AG04450 (cell line): ENCODE results near the gene SMIM45.

Source experiments
- CTCF ChIA-PET: fragments of 300-600, 350-600 bp; formaldehyde crosslinking; extraction: SDS; loops from one replicate; lab custom pipeline; 2022; ENCODE audit warnings: antibody characterized with exemption, inconsistent platforms; lab: Charles Lee
- POLR2A ChIA-PET: fragments of 350-600 bp; formaldehyde crosslinking; extraction: SDS; loops from one replicate; lab custom pipeline; 2021; ENCODE audit warnings: antibody characterized with exemption, inconsistent platforms; lab: Yijun Ruan, JAX
- DNase-seq: peaks from one replicate; pipeline ENCODE4 v3.0.0-alpha.2; 2011; ENCODE audit warnings: low read depth, low spot score
- H3K27ac ChIP-seq: one replicate; pipeline ENCODE4 v1.5.1; 2012; ENCODE audit warnings: low read depth, low read length, control low read depth
- H3K27me3 ChIP-seq: one replicate; pipeline ENCODE4 v1.6.0; 2012; ENCODE audit warnings: low read length; ENCODE audit not compliant: control insufficient read depth, insufficient read depth
- H3K4me3 ChIP-seq: 2 replicates; pipeline ENCODE4 v1.5.1; 2011; ENCODE audit warnings: mild to moderate bottlenecking, low read depth, low read length, control low read depth
- H3K9me3 ChIP-seq: 2 replicates; pipeline ENCODE4 v1.5.1; 2012; ENCODE audit warnings: low read length; ENCODE audit not compliant: control insufficient read depth, insufficient read depth
- TF ChIP-seq, protein P1 (sequence below): IDR thresholded peaks from 2 replicates; pipeline ENCODE4 v1.5.1; 2011; ENCODE audit warnings: low read depth, low read length, control low read depth, inconsistent platforms

SMIM45 gene

DNA sequence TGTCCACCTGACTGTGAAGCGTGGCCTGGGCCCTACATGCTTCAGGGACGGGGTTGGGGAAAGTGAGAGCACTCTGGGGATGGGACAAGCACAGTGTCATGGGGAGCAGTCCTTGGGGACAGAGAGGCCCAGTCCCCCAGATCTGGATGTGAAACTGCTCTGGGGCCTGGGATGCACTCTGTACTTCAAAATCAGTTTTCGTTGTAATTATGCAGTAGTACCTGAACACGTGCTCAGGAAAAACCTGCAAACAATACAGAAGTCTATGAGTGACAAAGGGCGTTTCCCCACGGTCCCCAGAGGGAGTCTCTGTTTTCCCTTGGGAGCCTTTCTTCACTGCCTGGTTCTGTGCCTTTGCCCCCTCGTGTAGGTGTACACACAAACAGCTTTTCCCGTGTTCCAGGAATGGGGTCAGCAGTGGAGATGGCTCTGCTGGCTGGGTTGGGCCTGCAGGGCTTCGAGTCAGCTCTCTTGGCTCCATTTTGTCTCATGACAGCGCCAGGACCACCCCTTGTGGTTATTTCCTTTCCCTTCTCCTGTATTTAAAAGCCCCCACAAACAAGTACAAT is 20.2 kb upstream of the SMIM45 start:
- no peak for DNase-seq
- TF ChIP-seq, protein P1, sequence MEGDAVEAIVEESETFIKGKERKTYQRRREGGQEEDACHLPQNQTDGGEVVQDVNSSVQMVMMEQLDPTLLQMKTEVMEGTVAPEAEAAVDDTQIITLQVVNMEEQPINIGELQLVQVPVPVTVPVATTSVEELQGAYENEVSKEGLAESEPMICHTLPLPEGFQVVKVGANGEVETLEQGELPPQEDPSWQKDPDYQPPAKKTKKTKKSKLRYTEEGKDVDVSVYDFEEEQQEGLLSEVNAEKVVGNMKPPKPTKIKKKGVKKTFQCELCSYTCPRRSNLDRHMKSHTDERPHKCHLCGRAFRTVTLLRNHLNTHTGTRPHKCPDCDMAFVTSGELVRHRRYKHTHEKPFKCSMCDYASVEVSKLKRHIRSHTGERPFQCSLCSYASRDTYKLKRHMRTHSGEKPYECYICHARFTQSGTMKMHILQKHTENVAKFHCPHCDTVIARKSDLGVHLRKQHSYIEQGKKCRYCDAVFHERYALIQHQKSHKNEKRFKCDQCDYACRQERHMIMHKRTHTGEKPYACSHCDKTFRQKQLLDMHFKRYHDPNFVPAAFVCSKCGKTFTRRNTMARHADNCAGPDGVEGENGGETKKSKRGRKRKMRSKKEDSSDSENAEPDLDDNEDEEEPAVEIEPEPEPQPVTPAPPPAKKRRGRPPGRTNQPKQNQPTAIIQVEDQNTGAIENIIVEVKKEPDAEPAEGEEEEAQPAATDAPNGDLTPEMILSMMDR, result no peak
- POLR2A ChIA-PET, result no interaction called here
- Histone ChIP-seq H3K27ac (no peak overlapping the region), H3K9me3 (no peaks in the 10 kb centered on the region), H3K4me3 (no peak overlapping the region), H3K27me3 (no peaks in the 10 kb centered on the region)
- CTCF ChIA-PET, result interaction anchor here (0.6 to 1.8 kb wide), 2 partner anchors 9 to 235 kb away, joined by 3 to 6 read pairs; no protein-coding TSS in a partner anchor

DNA sequence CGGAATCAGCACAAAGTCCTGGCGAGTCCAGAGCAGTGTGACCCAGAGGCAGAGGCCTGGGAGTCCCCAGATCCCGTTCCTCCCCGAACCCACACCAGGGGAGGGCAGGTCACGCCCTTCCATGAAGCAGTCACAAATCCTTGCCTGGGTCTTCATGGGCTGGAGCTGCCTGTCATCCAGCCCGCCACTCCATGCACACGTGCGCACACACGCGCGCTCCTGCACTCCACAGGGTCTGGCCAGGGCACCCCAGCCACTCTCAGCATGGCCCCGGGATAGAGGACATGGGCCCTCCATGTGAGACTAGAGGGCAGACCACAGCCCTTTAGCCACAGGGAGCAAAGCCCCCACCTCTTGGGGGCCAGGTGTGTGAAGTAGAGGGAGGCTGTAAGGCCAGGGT is 19.6 kb upstream of the SMIM45 start:
- H3K4me3 ChIP-seq, result no peak overlapping the region
- no peaks in the 10 kb centered on the region for H3K9me3 ChIP-seq
- no peak overlapping the region for H3K27ac ChIP-seq
- DNase-seq, result no peak
- ChIA-PET CTCF (no interaction called here), POLR2A (no interaction called here)
- TF ChIP-seq, protein P1, result no peak
- H3K27me3 ChIP-seq, result no peaks in the 10 kb centered on the region

DNA sequence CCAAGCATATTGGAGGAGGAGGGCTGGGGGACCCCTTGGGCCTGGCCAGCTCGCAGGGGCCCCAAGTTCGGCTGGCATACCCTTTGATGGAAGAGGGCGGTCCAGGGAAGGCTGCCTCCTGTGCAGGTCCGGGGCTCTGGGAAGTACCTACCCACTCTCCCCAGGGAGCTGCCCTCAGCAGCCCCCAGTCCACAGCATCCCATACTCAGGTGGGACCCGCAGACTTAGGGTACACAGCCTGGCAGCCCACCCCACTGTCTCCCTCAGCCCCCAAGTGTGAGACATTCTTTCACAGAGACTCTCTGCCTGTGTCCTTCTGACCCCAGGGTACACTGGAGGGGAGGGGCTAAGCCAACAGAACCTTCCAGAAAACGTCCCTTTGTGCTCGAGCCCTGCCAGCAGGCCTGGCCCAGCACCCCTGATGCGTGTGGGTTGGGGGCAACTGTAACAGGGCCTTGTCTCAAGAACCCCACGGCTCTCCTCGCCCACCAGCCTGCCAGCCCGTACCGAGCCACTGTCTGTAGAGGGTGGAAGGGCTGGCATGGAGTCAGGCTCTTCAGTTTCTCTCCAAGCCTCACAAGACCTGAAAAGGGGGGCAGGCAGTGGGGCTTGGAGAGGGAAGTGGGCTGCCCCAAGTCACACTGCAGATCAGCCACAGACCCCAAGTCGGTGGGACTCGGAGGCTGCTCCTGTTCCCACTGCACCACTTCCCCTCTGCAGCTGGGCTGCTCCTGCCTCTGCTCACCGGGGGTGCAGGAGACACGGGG is 18.4 kb upstream of the SMIM45 start:
- TF ChIP-seq, protein P1, result no peak
- ChIA-PET CTCF (interaction anchor here (1.3 kb wide), 1 partner anchor 236 kb away, joined by 5 read pairs; no protein-coding TSS in a partner anchor), POLR2A (no interaction called here)
- no peak for DNase-seq
- H3K9me3 ChIP-seq, result no peaks in the 10 kb centered on the region; the same call in 1 of the 2 replicates
- no peak overlapping the region for H3K27ac ChIP-seq
- no peak overlapping the region for H3K4me3 ChIP-seq
- H3K27me3 ChIP-seq, result no peaks in the 10 kb centered on the region

DNA sequence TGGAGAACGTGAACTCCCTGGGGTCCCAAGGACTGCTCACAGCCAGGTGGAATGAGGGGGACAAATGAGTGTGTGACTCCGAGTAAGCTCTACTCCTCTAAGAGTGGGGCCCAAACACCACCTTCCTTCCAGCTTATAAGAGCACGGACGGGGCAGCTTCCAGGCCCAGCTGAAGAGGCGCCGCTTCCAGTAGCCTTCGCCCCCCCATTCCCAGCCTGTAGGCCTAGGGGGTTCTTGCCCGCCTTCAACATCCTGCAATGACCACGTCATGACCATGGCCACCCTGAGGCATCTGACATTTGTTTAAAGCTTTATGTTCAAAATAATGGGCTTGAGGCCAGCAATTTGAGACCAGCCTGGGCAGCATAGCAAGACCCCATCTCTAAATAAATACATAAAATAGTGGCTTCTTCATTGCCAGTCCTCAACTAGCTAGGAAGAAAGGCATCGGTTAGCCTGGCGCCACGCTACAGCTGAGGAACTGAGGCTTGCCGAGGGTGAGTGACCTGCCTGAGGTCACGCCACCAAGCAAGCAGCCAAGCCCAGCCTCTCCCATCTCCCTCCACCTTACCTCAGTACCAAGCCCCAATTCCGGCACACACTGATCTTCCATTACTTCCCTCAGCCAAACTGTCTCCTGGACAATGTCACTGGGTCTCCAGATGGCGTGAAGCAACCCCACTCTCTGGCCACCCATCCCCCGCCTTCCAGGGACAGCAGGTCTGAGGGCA is 17.5 kb upstream of the SMIM45 start:
- H3K27ac ChIP-seq, result no peak overlapping the region
- TF ChIP-seq, protein P1, result no peak
- CTCF ChIA-PET, result interaction anchor here (0.6 to 1.3 kb wide), 3 partner anchors 9 to 237 kb away, joined by 3 to 5 read pairs (median 4); no protein-coding TSS in a partner anchor
- no peak overlapping the region for H3K4me3 ChIP-seq
- no peaks in the 10 kb centered on the region; the same call in 1 of the 2 replicates for H3K9me3 ChIP-seq
- no peaks in the 10 kb centered on the region for H3K27me3 ChIP-seq
- no peak for DNase-seq
- POLR2A ChIA-PET, result interaction anchor here (0.6 kb wide), 1 partner anchor 13 kb away, joined by 6 read pairs; no protein-coding TSS in a partner anchor
